Astrocyte (in vitro differentiated cells and primary cell): ENCODE data around the gene RGS1.

Experiments
- CTCF ChIP-seq: IDR thresholded peaks from 2 replicates; pipeline ENCODE4 v1.5.1; 2011; ENCODE audit warnings: low read depth, mild to moderate bottlenecking, inconsistent platforms, low read length, moderate library complexity; ENCODE audit not compliant: insufficient read depth
- EZH2 ChIP-seq: IDR thresholded peaks from 2 replicates; pipeline ENCODE4 v1.6.1; 2012; ENCODE audit warnings: mild to moderate bottlenecking, low read length, inconsistent platforms; ENCODE audit not compliant: insufficient read depth

- TF ChIP-seq CTCF = no peak
- TF ChIP-seq EZH2 = no peak
These were observed 8.9 kb upstream of the RGS1 start for GRCh38 chr1:192566657-192567056.
